Loucy (cell line): ENCODE data around the gene CDK2.

Source experiments
- H2AFZ ChIP-seq: fragments of 200-600 bp; sonication (generic); 2 replicates; pipeline ENCODE4 v1.6.0; 2016; ENCODE audit warnings: antibody characterized with exemption, mild to moderate bottlenecking, low read length, moderate library complexity
- H3F3A ChIP-seq: fragments of 200-600 bp; 2 replicates; pipeline ENCODE4 v1.6.0; 2016; ENCODE audit warnings: antibody characterized with exemption, low read depth, mild to moderate bottlenecking
- H3K27me3 ChIP-seq: fragments of 200-600 bp; sonication (generic); 2 replicates; pipeline ENCODE4 v1.6.1; 2014; ENCODE audit warnings: low read length, mild to moderate bottlenecking; ENCODE audit not compliant: insufficient read depth, poor library complexity, severe bottlenecking
- H3K36me3 ChIP-seq: fragments of 200-600 bp; sonication (generic); 2 replicates; pipeline ENCODE4 v1.6.1; 2016; ENCODE audit warnings: low read length; ENCODE audit not compliant: insufficient read depth
- H3K4me1 ChIP-seq: fragments of 200-600 bp; sonication (generic); 2 replicates; pipeline ENCODE4 v1.5.1; 2014; ENCODE audit warnings: low read length, mild to moderate bottlenecking; ENCODE audit not compliant: insufficient read depth, poor library complexity, severe bottlenecking
- H3K4me2 ChIP-seq: fragments of 200-600 bp; sonication (generic); 2 replicates; pipeline ENCODE4 v1.6.0; 2014; ENCODE audit warnings: antibody characterized with exemption, low read length, low read depth, mild to moderate bottlenecking; ENCODE audit not compliant: poor library complexity, severe bottlenecking
- H3K4me3 ChIP-seq: fragments of 200-600 bp; sonication (generic); 2 replicates; pipeline ENCODE4 v1.5.1; 2014; ENCODE audit warnings: low read length, mild to moderate bottlenecking, mixed read lengths; ENCODE audit not compliant: poor library complexity, severe bottlenecking
- H3K79me2 ChIP-seq: fragments of 200-600 bp; sonication (generic); 2 replicates; pipeline ENCODE4 v1.6.1; 2014; ENCODE audit warnings: low read length; ENCODE audit not compliant: insufficient read depth
- H3K9ac ChIP-seq: fragments of 200-600 bp; sonication (generic); 2 replicates; pipeline ENCODE4 v1.6.0; 2014; ENCODE audit warnings: mild to moderate bottlenecking, low read depth, low read length, moderate library complexity; ENCODE audit not compliant: poor library complexity, severe bottlenecking
- H3K9me2 ChIP-seq: fragments of 200-600 bp; sonication (generic); replicated peaks from 2 replicates; pipeline ENCODE4 v1.6.1; 2016; ENCODE audit warnings: low read depth, low read length, mixed read lengths
- H3K9me3 ChIP-seq: fragments of 200-600 bp; sonication (generic); 2 replicates; pipeline ENCODE4 v1.6.1; 2014; ENCODE audit warnings: mild to moderate bottlenecking, antibody characterized with exemption, low read length, low read depth; ENCODE audit not compliant: insufficient read depth
- H4K20me1 ChIP-seq: fragments of 200-600 bp; sonication (generic); 2 replicates; pipeline ENCODE4 v1.6.0; 2014; ENCODE audit warnings: antibody characterized with exemption, low read length, mild to moderate bottlenecking; ENCODE audit not compliant: insufficient read depth, poor library complexity, severe bottlenecking
- EZH2phosphoT487 ChIP-seq: fragments of 200-600 bp; IDR thresholded peaks from 2 replicates; pipeline ENCODE4 v1.6.1; 2018; ENCODE audit warnings: antibody characterized with exemption, mild to moderate bottlenecking, moderate library complexity, borderline replicate concordance
- TF ChIP-seq, protein P1 (sequence below): fragments of 200-600 bp; sonication (generic); conservative IDR thresholded peaks from 2 replicates; pipeline ENCODE4 v1.5.1; 2014; ENCODE audit warnings: mild to moderate bottlenecking, antibody characterized with exemption, low read length

CDK2 gene

DNA sequence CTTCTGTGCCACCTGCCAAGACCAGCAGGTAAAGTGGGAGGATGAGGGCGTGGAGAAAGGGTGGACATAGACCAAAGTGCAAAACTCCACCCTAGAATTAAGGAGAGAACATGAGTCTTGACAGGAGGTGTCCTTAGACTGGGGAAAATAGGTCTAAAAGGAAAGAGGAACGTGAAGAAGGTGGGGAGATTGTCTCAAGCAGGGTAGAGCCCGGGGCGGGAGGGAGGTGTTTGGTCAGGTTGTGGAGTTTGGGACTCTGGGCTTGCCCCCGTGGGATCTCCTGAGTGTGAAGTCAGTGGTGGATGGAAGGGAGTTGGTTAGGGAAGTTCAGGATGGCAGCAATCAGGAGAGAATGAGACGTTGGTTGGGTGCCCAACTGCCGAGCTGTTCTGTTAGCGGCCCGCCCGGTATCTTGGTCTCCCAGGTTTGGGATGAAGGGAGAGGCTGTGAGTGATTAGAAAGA is 35.3 kb upstream of the CDK2 start:
- Histone ChIP-seq H2AFZ (peak overlapping the region; percentile 41), H3K9ac (peak overlapping the region; percentile 98), H3F3A (peaks cover 22% of the 10 kb centered on the region), H3K4me2 (peak overlapping the region; percentile 96), H3K9me3 (no peaks in the 10 kb centered on the region), H3K4me1 (peaks cover 49% of the 10 kb centered on the region), H4K20me1 (peaks cover 5% of the 10 kb centered on the region), H3K36me3 (no peaks in the 10 kb centered on the region), H3K9me2 (no peaks in the 10 kb centered on the region), H3K4me3 (peak overlapping the region; percentile 84), H3K27me3 (no peaks in the 10 kb centered on the region), H3K79me2 (peaks cover 57% of the 10 kb centered on the region)
- TF ChIP-seq, protein P1, sequence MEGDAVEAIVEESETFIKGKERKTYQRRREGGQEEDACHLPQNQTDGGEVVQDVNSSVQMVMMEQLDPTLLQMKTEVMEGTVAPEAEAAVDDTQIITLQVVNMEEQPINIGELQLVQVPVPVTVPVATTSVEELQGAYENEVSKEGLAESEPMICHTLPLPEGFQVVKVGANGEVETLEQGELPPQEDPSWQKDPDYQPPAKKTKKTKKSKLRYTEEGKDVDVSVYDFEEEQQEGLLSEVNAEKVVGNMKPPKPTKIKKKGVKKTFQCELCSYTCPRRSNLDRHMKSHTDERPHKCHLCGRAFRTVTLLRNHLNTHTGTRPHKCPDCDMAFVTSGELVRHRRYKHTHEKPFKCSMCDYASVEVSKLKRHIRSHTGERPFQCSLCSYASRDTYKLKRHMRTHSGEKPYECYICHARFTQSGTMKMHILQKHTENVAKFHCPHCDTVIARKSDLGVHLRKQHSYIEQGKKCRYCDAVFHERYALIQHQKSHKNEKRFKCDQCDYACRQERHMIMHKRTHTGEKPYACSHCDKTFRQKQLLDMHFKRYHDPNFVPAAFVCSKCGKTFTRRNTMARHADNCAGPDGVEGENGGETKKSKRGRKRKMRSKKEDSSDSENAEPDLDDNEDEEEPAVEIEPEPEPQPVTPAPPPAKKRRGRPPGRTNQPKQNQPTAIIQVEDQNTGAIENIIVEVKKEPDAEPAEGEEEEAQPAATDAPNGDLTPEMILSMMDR, result no peak
- TF ChIP-seq EZH2phosphoT487, result no peak

DNA sequence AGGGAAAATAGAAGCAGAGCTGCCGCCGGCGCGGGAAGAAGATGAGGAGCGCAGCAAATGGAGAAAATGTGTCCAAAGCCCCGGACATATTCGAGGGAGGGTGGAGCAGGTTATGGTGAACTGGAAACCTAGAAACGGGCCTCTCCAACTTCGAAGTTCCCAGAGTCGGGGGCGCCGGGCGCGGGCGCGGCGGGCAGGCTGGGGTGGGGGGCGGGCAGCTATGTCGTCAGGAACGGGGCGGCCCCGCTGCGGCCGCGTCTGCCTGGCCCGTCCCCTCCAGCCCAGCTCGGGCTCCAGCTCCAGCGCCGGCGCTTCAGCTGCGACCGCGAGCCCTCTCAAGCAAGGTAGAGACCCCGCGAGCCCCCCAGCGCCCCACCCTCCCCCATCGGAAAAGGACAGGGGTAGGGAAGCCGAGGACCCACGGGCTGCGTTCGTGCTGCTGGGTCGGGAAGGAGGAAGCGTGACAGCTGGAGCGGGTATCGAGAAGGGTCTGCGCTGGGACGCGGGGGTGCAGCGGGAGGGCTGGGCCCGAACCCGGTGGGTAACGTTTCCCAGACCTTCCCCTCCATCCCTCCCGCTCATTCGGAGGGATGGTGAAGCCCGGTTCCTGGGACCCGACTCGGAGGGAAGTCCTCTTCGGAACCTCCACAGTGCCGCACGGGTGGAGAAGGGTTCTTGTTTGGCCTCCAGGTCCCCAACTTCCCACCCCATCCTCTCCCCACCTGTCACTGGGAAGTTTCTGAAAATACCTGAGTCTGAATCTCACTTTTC is 34.7 kb upstream of the CDK2 start:
- H3K9me2 ChIP-seq, result no peaks in the 10 kb centered on the region
- peaks cover 5% of the 10 kb centered on the region for H4K20me1 ChIP-seq
- peak overlapping the region; percentile 84 for H3K4me3 ChIP-seq
- peaks cover 46% of the 10 kb centered on the region for H3K4me1 ChIP-seq
- peaks cover 53% of the 10 kb centered on the region for H3K79me2 ChIP-seq
- H3F3A ChIP-seq, result peaks cover 19% of the 10 kb centered on the region
- H2AFZ ChIP-seq, result peak overlapping the region; percentile 65
- no peaks in the 10 kb centered on the region for H3K27me3 ChIP-seq
- peak overlapping the region; percentile 96 for H3K4me2 ChIP-seq
- no peaks in the 10 kb centered on the region for H3K36me3 ChIP-seq
- no peak for TF ChIP-seq EZH2phosphoT487
- TF ChIP-seq, protein P1, result no peak
- H3K9ac ChIP-seq, result peak overlapping the region; percentile 98
- no peaks in the 10 kb centered on the region for H3K9me3 ChIP-seq

DNA sequence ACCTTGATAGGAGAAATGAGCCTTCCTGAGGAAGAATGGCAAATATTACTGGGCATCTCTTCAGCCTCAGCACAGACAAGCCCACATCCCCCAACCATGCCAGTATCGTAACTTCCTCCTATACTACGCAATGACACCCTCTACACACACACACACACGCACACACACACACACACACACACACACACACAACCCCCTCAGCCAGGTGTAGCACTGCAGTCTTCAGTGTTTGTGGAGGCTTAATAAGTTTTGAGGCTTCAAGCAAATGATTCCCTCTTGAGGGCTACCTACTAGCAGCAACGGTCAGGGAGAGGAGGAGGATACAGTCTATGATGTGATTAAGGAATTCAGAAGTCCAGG is 34.1 kb upstream of the CDK2 start:
- Histone ChIP-seq H3K9me2 (no peaks in the 10 kb centered on the region), H3K4me3 (peak overlapping the region; percentile 84), H3K79me2 (peaks cover 53% of the 10 kb centered on the region), H2AFZ (peak overlapping the region; percentile 65), H3K27me3 (no peaks in the 10 kb centered on the region), H3F3A (peaks cover 16% of the 10 kb centered on the region), H3K9ac (peak overlapping the region; percentile 98), H3K4me2 (peak overlapping the region; percentile 96), H3K9me3 (no peaks in the 10 kb centered on the region), H4K20me1 (peaks cover 5% of the 10 kb centered on the region), H3K36me3 (no peaks in the 10 kb centered on the region), H3K4me1 (peaks cover 46% of the 10 kb centered on the region)
- TF ChIP-seq EZH2phosphoT487, result no peak
- TF ChIP-seq, protein P1, result no peak
